NCI-H1436 (cell line): ENCODE data around the gene CCDC85B.
"Not testable (repeated sequence)": the region's sequence is repeated elsewhere in the genome, so short reads cannot be mapped to it uniquely, and the experiment has no call there.

Experiments used
- DNase-seq: peaks from one replicate; lab custom pipeline; 2025; lab: John Stamatoyannopoulos, UW

Gene CCDC85B

DNA sequence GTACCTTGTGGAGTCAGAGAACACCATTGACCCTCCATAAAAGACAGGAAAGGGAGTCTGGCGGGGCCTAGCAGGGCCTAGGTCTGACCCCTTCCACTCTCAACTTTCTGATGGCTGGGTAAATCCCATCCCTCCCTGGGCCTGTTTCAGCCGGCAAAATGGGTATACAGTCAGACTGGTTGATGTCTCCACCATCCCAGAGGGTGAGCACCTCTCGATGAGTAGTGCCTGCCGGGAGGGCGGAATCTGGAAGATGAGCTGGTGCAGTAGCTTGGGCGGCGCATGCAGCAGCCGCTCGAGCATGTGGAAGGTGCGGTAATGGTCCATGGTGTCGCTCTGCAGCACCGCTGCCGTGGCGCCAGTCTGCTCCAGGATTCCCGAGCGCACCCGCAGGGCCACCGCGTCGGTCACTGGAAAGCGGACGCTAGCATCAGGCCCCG lies 2.7 kb upstream of the CCDC85B start:
- no peak for DNase-seq

DNA sequence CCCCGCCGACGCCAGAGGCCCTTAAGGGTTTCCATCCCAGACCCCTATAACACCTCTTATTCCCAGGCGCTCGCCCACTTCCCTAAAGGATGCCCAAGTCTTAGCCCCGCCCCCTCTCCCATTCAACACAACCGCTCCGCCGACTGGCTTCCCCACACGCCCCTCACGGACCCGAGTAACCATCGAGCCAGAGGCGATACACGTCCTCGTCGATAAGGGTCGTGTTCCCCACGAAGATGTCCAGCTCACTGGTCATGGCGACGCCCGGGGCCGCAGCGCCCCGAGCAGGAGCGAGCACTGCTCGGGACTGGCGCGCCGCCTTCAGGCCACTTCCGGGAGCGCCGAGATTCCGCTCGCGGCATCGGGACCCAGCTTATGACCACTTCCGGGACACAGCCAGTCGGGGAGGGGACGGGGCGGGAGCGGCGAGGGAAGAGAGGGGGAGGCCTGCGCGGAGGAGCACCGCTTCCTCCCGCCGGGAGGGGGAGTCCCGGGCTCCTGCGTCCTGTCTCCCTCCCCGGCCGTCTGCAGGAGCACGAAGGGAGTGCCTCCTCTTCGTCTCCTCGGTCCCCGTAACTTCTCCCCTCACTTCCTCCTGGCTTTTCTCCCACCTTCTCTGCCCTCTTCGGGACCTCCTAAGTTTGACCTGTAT lies 2.2 kb upstream of the CCDC85B start, which contains the start of gene FIBP:
Gene FIBP (minus strand): TSS at position 309 of the 652 bp plus-strand sequence. CDS start 53 bp downstream, at position 256.
- peak; percentile 95 for DNase-seq

DNA sequence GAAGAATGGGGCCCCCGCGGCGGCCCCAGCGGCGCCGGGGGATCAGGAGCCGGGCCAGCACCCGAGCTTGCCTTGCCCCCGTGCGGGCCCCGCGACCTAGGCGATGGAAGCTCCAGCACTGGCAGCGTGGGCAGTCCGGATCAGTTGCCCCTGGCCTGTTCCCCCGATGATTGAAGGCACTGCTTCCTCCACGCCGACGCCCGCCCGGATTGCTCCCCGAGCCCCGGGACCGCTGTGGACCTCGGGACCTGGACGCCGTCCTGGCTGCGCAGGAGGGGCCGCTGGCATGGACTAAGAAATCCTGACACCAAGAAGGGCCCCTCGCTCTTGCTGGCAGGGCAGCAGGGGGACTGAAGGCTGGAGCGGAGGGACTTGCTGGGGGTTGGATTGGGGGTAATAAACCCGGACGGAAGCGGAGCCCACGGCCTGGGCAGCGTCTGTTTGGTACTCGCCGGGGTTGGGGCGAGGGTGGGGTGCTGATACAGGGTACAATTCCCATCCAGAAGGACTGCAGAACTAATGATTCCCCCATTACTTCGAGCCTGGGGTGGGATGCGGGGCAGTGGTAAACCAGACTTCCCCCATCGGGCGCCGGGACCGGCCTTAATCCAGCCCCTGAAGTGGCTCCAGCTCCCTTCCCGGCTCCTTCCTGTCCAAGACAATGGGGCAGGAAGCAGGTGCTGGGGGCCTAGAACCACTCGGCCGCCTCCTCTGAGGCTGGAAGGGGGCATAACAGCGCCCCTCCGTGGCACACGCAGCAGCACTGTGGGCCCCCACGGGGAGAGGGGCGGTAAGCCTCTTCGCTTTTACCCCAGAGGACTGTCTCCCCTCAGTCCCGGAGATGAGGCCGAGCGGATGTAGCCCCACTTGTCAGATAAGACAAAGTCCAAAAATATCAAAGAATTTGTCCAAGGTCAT lies 1.0 kb downstream of the CCDC85B start:
- no peak for DNase-seq

DNA sequence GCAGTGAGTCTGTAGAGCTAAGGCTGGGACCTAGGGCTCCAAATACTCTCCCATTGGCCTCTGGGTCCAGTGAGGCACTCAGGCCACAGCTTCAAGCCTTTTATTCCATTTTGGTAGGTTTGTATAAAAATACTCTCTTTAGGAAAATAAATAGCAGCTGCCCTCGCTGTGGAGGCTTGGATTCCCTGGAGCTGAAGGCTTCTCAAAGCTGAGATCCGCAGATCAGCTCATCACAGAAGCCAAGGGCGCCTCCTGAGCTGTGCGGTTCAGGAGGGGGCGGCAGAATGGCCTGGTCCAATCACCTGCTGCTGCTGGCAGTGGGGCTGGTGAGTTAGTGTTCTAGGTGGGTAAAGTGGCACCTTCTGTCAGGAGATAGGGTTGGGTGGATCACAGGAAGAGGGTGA lies 1.7 kb downstream of the CCDC85B start:
- DNase-seq, result not testable (repeated sequence)

DNA sequence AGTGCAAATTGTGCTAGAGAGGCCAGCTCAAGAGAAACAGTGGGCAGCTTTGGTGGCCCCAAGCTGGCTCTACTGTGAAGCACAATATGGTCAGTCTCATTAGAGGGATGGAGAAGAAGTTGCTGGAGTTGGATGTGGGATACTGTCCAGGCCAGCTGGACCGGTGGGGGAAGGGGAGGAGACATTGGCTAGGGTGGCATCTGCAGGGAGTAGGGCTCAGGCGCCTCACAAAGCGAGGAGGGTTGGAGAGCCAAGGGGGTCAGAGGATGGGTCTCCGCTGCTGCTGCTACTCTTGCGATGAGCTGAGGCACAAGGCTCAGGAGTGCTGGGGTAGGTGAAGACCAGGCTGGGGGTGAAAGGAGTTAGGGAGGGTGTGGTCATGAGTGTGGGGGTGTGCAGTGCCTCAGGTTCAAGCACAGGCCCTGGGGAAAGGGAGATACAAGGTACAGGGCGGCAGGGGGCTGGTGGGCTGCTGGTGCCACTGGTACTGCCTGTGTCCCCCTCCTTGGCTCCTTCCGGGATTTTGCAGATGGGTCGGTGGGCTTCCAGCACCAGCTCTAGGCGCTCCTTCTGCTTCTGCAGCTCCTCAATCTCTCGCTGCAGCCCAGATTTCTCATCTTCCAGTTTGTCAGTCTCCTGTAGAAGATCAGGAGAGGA lies 2.3 kb downstream of the CCDC85B start:
- no peak for DNase-seq

DNA sequence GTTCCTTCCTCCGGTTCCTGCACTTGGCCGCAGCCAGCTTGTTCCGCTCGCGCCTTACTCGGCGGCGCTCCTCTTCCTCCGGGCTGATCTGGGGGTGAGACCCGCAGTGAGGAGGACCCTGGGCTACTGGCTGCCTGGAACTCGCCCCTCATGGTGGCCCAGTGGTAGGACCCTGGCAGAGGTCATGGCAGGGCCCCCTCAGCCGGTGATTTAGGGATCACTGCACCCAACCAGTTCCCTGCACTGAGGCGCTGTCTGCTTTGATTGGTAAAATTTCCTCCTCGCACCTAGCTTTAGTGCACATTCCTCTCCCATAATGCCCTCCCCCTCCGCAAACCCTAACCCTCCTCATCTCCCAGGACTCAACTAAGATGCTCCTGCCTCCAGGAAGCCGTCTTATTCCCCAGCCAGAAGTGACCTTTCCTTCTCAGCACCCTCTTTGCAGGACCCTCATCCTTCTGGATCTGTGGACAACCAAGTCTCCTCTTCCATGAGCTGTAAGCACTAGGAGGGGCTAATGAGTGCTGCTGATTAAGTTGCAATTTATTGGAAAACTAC lies 3.6 kb downstream of the CCDC85B start:
- no peak for DNase-seq

DNA sequence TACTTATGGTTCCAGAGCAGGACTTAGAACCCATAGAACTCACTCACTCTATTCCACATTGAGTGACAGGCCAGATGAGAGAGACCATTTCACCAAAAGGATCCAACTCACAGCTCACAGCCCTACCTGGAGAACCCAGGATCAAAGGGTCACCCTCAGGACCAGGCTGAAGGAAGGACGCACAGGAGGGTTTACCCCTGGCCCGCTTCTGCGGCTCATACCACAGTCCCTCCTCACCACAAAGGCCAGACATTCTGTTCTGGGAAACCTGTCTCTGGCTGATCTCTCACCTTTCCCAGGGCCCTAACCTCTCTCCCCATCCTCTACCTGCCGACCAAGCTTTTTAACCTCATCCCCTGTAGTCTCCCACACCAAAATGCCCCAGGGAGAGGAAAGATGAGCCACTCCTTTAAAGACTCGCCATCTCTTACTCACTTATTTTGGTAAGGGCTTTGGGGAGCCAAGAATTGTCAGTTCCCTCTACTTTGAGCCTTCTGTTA lies 5.1 kb downstream of the CCDC85B start:
- no peak for DNase-seq

DNA sequence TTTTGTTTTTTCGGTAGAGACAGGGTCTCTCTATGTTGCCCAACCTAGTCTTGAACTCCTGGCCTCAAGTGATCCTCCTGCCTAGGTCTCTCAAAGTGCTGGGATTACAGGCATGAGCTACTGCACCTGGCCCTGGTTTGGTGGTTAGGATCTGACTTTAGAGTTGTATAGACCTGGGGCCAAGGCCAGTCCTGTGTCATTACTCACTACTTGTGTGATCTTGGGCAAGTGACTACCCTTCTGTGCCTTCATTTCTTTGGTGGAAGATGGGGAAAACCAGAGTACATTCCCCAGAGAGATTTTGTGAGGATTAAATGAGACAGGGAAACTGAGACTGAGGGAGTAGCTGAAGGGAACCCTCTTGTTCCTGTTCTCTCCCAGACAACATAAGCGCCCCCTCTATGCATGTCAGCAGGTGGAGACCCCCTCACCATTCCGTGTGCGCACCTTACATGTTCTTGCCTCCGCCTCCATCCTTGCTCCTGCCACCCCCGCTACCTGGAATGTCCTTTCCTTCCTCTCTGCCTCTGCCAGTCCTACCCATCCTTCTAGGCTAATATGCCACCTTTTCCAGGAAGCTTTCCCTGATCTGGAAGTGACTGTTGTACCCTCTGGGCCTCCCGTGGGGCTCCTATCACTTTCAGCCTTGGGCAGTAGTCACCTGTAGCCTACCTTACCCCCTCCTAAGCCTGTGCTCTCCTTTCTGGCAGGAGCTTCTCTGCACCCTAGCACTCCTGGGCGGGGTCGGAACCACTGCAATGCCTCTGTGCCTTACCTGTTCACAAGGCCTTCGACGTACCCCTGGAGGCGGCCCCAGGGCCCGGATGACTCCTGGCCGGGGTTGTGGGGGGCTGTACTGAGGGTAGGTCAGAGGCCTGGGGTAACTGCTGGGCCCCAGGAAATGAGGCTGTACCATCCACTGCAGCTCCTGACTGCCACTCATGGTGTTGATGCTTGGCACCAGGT lies 5.8 kb downstream of the CCDC85B start:
- no peak for DNase-seq

DNA sequence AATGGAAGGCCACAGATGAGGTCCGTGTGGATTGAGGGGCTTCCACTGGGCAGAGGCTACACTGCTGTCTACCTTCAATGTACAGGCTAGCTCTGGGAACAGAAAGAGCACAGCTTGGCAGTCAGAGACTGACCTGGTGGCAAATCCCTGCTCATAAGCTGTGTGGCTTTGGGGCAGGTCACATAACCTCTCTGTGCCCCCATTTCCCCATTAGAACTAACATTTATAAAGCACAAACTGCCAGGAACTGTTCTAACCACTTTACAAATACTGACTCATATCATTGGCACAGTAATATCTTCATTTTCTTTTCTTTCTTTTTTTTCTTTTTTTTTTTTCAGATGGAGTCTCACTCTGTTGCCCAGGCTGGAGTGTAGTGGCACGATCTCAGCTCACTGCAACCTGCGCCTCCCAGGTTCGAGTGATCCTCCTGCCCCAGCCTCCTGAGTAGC lies 6.6 kb downstream of the CCDC85B start:
- no peak for DNase-seq

DNA sequence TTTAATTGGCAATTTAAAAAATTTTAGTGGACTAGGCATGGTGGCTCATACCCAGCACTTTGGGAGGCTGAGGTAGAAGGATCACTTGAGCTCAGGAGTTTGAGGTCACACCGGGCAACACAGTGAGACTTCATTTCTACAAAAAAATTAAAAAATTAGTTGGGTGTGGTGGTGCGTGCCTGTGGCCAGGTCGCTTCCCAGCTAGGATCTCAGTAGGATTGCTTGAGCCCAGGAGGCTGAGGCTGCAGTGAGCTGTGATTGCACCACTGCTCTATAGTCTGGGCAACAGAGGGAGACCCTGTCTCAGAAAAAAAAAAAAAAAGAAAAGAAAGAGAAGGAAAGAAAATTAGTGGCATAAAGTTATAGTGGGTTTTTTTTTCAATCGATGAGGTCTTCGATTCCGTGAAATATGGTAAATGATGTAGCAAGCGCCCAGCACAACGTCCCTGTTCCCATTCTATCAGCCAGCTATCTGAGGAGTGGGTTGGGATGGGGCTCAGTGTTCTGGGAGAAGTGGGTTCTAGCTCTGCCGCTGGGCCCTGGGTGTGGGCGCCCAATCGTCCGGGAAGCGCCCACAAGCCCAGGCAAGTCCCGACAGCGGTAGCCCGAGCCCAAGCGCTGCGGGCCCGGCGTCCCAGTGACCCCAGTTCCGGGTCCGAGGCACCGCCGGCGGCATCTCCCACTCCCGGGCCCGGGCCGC lies 8.3 kb downstream of the CCDC85B start:
- no peak for DNase-seq

DNA sequence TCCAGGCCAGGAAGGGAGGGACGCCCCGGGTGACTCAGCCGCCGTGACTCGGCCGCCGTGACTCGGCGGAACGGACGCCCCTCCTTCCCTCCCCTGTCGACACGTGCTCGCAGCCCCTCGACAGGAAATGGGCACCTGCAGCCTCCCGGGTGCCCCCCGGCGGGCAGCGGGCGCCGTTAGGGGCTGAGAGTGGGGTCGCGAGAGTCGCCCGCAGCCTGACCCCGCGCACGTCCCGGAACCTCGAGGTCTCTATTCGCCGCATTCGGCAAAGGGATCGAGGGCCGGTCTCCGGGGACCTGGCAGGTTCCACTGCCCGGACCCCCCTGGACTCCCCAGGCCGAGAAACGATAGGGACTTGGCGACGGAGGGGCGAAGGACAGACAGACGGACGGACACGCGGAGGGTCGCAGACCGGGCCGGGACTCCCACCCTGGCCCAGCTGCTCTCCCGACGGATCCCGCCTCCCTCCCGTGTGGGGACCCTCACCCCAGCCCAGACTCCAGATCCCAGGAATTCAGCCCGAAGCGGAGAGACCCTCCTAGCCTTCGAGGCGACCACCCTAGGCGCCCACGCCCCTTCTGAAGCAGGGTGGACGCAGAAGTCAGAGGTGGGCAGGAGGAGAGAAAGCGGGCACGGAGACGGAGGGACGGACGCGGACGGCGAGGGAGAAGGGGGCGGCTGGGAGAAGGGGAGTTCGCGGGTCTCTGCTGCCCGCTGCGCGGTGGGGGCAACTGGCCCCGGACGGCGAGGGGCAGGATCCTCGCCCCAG lies 9.1 kb downstream of the CCDC85B start:
- DNase-seq, result no peak

DNA sequence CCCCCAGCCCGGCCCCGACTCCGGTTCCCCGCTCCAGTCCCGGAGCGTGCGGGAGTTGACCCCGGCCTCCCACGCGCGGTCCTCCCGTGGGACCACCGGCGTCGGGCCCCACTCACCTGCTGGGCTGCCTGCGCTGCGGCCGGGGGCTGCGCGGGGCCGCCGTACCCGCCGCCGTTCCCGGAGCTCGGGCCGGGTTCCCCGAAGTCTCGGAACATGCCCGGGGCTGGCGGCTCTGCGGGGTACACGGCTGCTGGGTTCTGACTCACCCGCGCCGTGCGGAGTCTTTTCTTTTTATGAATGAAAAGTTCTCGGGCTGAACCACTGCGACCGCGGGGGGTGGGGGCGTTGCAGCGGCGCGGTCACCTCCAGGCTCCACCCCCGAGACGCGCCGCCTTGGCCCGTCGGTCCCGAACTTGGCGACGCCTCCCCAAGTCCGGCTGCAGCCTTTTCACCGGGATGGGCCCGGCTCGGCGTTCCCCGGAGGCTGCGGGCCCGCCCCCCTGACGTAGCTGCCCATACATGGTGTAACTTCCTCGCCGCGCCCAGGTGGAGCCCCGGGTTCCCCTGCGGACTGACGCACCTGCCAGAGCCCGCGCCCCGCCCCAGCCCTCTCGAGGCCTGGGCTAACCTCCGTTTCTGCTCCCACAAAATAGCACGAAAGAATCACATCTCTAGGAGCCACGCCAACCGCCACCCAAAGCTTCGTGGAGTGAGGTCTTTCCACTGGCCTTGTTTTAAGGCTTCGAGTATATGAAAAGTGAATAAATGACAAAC lies 9.8 kb downstream of the CCDC85B start, which contains the start of gene FOSL1:
Gene FOSL1 (minus strand): TSS at position 264 of the 774 bp plus-strand sequence. CDS start 49 bp downstream, at position 215.
- peak; percentile 69 for DNase-seq

DNA sequence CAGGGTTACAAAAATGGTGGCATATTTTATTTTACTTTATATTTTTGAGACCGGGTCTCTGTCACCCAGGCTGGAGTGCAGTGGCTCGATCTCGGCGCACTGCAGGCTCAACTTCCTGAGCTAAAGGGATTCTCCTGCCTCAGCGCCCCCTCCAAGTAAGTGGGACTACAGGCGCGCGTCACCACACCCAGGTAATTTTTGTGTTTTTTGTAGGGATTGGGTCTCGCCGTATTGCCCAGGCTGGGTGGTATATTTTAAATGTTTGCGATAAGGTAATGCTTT lies 10.4 kb downstream of the CCDC85B start:
- DNase-seq, result no peak

DNA sequence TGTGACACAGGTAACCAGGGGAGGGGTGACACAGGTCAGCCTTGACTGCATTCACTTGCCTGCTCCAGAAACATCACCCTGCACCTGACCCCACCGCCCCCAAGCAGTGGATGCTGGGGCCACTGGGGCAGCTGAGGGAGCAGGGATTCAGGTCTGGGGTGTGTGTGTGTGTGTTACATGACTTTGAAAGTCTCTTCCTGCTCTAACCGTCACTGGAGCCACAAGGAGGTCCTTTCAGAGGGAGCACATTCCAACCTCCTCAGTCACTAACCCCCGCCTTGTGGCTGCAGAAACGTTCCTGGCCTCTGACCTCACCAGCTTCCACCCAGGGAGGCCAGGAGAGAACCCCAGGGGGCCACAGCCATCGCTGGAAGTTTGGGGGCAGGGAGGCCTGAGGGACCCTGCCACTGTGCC lies 12.6 kb downstream of the CCDC85B start:
- DNase-seq, result no peak

DNA sequence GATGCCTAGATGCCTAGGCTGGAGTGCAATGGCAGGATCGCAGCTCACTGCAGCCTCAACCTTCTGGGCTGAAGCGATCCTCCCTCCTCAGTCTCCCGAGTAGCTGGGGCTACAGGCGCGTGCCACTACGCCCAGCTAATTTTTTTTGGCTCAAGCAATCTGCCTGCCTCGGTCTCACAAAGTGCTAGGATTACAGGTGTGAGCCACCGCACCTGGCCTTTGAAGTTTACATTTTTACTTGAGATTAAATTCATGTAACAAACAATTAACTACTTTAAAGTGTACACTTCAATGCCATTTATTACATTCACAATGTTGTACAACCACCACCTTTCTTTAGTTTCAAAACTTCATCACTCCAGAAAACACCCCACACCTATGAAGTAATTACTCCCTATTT lies 13.2 kb downstream of the CCDC85B start:
- no peak for DNase-seq

DNA sequence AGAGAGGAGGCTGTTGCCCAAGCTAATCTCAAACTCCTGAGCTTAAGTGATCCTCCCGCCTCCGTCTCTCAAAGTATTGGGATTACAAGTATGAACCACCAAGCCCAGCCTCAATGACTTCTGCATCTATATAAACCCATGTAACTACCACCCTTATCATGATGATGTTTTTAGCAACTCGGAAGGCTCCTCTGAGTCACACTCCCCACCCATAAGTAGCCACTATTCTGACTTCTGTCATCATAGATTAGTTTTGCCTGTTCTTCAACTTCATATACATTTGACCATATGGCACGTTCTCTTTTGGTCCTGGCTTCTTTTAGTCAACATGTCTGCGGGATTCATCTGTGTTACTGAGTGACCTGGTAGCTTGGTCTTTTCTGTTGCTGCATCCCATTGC lies 16.1 kb downstream of the CCDC85B start:
- no peak for DNase-seq

DNA sequence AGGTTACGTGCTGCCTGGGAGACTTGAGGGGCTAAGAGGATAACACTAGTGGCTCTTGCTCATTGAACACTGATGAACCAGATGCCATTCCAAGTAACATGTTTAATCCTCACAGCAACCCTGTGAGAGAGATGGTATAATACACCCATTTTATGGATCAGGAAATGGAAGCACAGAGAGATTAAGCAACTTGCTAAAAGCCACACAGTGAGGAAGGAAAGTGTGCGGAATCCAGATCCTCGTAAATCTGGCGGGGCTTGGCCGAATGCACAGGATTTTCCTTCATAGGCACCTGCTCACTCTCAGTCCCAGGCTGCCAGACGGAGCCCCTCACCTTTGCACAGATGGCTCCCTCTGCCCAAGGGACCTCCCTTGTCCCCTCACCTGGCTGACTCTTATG lies 17.4 kb downstream of the CCDC85B start:
- DNase-seq, result no peak

DNA sequence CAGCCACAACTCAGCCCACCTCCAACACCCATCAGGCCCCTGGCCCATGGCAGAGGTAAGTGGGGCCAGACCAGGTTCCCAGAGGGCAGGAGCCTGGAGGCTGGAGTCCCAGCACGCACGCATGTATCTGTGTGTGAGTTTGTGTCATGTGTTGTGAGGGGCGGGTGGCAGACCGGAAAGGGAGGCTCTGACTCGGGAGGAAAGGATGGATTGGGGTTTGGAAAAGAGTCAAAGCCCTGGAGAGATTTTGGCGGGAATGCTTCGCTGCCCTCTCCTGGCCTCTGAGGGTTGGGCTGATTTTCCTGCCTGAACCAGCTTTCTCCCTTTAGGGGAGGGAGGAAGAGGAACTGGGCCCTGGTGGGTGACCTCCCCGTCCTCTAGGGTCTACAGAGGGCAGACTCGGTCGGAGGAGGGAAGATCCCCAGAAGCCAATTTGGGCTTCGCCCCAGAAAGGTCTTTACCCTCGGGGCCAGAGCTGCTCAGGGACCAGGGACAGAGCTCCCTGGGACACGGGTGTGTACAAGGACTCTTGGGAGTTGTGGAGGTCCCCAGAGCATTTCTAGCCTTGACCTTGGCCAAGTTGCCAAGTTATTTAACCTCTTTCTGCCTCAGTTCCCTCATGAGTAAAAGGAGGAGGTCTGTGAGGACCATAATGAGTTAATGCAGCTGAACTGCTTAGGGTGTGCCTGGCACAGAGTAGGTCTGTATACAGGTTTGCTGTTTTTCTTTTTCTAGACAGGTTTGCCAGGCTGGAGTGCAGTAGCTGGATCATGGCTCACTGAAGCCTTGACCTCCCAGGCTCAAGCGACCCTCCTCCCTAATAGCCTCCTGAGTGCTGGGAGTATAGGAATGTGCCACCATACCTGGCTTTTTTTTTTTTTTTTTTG lies 21.5 kb downstream of the CCDC85B start:
- no peak for DNase-seq
